GM21723 (cell line): ENCODE results near the gene RHCG.
"Not testable (repeated sequence)": the region's sequence is repeated elsewhere in the genome, so short reads cannot be mapped to it uniquely, and the experiment has no call there.

Source experiments
- ATAC-seq: cut with Tn5 transposase; IDR thresholded peaks from one replicate; pipeline ENCODE4 v1.9.1; 2021; ENCODE audit warnings: mild to moderate bottlenecking, moderate library complexity; ENCODE audit not compliant: unreplicated experiment

The RHCG gene

DNA sequence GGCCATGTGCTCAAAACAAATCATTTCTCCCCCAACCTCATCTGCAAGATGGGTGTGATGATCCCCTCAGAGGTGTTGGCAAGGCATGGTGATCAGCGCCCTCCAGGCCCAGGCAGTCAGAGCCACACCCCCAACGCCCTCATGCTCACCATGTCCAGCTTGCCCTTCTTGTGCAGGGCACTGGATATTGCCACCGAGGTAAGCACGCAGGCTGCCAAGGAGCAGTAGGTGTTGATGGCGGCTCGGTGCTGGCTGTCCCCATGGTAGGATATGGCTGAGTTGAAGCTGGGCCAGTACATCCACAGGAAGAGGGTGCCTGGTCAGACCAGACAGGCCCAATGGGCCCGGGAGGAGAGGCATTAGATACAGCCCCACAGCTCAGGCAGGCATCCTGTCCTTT, 17.2 kb downstream of the RHCG start:
- ATAC-seq = no peak

DNA sequence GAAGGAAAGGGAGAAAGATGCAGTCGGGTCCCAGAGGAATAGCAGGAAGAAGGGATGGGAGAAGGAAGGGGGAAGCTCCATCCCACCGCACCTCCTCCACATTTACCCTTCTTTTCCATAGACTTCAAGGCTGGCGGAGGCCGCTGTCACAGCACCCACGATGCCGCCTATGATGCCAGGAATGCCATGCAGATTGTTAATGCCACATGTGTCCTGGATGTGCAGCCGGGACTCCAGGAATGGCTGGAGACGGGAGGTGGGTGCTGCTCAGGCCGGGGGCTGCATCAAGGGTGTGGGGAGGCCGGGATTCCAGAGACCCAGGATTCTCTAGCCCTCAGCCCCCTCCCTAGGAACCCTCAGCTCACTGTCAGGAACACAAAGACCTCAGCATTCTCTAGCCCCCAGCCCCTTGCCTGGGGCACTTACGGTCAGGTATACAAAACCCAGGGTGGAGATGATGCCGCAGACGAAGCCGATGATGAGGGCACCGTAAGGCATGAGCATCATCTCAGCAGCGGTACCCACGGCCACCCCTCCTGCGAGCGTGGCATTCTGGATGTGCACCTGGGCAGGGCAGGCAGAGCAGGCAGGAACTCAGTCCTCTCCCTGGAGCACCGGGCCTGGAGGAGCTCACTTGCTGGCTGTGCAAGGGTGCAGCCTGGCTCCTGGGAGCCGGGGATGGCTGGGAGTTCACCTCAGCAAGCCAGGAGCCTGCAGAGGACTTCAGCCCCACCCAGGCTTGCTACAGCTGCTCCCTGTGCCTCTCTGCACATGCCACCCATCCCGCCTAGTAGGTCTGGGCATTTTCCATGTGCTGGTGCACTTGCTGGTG, 18.8 kb downstream of the RHCG start:
- ATAC-seq = no peak

DNA sequence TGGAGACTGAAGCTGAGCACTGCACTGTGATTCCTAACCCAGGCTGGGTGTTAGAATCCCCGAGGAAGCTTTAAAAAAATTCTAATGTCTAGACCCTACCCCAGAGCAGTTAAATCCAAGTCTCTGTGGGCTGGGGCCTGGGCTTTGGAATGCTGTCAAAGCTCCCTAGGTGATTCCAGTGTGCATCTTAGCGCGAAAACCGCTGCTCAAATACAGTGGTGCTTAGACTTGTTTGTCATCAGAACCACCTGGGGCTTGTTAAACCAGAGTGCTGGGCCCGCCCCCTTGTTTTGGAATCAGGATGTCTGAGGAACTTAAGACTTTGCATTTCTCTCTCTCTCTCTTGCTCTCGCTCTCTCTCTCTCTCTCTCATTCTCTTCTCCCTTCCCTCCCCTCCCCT, 20.7 kb downstream of the RHCG start:
- no peak for ATAC-seq

DNA sequence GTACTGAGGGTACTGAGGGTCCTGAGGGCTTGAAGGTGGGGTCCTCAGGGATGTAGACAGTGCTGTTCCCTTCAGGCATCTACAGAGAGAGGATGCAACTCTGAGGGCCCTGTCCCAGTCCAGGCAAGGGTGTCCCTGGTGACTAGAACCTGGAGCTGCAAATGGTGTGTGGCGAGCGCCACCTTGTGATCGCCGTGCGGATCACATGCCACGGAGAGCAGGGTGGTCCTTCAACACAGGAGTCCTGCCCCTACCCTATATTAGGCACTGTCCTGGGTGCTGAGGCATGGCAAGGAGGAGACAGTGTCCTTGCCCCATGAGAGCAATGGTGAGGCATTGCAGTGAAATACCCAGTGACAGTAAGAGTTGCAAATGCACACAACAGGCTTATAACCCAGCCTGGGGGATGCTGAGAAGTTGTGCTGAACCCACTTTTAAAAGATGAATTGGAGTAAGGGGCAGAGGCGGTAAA, 23.6 kb downstream of the RHCG start:
- peak; percentile 60 for ATAC-seq

DNA sequence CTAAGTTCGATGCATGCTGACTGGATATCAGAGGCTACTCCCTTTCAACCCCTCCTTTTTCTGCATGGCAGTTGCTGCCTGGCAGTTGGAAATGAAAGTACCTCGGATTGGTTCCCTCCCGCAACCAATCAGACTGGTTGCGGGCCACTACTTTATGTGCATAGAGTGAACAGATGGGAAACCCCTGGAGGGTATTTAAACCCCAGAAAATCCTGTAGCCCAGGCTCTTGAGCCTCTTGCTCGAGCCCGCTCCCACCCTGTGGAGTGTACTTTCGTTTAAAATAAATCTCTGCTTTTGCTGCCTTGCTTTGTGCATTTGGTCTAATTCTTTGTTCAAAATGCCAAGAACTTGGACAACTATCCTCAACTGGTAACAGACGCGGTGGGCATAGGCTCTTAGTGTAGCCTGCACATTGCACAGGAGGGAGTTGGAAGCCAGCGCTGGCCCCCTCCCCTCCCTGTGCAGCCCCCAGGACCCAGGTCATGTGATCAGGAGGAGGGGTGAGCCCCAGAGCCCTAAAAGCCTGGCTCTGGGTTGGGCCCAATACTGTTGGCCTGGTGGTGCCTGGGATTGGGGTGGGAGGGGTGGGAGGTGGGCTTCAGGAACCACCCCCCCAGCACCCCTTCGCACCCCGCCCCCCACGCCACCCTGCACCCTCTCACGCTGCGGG, 26.8 kb downstream of the RHCG start:
- ATAC-seq = no peak

DNA sequence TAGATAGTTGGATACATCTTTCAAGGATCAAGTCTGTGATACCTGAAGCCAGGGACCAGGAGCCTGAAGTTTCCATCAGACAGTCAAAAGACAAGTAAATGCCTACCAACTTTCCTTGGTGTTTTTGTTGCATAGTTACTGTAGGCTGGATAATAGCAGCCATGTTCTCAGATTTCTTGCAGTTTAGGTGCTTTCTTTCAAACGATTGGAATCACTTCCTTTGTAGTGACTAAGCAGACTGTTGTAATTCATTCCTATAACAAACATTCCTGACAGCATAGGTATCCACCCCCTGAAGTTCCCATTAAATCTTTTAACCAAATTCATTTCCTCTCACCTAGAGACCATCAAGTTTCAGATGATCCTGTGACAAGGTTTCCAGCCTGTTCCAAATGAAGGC, 27.6 kb downstream of the RHCG start:
- not testable (repeated sequence) for ATAC-seq

DNA sequence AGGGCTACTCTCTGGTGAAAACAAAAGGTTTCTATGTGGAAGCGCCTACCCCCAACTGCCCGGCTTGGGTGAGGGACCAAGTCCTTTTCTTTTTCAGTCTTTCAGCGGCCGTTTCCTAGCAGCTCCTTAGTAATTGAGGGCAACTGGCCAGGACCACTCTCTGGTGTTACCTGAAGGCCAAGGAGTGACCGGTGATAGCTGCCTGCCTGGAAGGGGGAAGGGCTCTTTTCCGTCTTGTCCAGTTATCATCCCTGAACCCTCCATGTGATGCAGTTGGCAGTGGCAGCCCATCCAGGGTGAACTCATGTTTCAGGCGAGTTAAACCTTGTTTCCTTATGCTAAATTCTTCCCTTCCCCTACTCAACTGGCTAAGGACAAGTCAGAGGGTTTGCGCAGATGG, 33.3 kb downstream of the RHCG start:
- ATAC-seq = no peak

DNA sequence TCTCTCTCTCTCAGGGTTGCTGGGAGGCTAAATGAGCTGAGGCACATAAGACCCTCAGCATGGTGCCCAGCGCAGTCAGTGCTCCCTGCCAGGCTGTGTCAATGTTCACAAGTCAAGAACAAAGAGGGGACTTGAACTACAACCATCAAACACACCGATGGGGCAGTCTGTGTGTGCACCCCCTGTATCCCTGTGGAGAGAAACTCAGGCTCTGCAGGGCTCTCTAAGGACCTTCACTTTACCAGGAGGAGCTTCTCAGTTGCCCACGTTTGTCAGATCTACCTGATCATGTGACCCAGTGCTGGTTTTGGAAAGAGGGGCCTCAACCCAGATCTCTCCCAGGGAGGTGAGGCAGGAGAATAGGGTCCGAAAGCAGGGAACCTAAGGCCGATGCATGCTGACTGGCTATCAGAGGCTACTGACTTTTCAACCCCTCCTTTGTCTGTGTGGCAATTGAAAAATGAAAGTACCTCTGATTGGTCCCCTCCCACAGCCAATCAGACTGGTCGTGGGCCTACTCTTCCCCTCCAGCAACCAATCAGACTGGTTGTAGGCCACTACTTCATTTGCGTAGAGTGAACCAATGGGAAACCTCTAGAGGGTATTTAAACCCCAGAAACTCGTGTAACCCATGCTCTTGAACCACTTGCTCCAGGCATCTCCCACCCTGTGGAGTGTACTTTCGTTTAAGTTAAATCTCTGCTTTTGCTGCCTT, 34.0 kb downstream of the RHCG start:
- no peak for ATAC-seq

DNA sequence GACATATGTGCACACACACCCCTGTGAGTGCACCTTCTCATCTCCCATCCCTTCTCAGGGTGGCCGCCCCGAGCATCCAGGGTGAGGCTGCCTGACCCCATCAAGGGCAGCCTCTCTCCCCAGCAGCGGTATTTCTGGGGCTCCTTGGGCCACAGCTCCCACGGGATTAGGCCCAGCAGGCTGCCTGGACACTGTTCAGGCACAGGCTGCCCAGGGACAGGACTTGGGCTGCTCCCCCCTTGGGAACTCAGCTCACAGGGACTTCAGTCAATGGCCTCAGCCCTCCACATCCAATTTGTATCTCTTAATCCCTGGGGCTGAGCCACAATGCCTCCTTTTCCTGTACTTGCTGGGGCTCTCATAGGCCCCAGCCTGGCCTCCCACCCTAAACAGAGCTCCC, 35.0 kb downstream of the RHCG start:
- no peak for ATAC-seq

DNA sequence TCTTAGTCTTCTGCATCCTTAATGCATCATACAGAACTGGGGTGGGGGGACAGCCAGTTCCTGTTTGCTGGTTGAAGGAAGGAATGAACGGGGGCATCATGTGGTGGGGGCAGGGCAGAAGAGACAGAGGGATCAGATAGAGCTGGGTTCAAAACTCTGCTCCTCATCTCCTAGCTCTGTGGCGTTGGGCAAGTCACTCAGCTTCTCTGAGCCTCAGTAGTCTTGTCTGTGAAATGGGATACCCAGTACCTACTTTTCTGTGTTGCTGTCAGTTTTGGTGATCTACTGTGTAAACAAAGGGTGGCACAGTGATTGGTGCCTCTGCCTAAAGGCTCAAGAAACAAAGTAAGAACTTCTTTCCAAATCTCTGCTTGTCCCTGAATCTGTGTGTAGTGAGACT, 36.3 kb downstream of the RHCG start:
- no peak for ATAC-seq

DNA sequence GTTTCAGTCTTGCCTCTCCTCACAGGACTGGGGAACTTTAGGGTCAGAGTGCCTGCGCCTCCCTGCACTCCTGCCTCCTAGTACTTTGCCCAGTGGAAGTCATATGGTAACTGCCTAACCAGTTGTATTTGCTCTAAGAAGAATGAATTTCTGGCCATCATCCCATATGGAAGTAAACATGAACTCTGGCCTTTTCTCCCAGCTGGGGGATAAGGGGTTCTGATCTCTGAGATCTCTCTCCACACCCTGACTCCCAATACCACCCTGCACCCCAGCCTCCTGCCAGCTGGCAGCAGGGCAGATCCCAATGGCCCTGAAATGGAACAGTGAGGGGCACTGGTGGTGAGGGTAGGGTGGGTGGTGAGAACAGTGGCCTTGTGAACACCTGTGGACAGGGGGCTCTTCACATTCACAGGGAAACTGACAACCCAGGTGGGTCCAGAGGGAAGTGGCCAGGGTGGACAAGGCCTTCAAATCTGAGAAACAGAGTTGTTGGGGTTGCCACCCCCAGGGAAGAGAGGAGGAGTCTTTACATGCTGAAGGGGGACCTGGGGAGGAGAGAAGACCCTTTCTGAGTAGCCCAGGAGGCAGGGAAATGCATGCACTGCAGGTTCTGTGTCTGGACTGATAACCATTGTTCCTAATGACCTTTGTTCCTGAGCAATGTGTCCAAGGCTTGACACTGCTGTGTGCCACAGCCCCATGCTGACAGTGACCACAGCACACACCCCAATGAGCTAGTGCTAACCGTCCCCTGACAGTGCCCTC, 36.9 kb downstream of the RHCG start:
- ATAC-seq = no peak

DNA sequence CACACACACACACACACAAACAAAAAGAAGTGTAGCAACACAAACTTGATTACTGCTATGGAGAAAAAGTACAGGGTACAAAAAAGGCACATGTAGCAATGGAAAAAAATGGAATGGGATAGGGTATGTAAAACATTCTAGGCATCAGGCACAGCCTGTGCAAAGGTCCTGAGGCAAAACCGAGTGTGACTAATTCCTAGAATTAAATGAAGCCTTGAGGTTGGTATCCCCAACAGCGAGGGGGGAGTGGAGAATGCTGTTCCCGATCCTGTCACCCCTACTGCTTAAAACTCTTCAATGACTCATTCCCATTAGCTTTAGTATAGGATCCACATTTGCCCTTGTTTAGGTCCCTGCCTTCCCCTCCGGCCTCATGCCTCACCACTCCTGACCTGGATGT, 37.9 kb downstream of the RHCG start:
- ATAC-seq = no peak

DNA sequence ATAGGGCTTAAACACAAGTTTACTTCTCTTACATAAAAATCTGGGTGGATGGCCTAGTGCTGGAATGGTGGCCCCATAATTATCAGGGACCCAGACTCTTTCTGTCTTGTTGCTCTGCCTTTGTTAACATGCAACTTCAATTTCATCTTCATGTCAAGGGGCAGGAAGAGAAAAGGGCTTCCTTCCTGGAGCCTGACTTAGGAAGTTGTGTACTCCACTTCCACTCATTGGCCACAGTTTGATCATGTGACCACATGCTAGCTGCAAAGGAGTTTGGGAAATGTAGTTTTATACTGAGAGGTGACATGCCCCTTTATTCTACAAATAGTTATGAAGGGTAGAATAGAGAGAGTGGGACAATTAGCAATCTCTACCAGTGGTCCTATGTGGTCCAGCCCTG, 39.3 kb downstream of the RHCG start:
- ATAC-seq = no peak

DNA sequence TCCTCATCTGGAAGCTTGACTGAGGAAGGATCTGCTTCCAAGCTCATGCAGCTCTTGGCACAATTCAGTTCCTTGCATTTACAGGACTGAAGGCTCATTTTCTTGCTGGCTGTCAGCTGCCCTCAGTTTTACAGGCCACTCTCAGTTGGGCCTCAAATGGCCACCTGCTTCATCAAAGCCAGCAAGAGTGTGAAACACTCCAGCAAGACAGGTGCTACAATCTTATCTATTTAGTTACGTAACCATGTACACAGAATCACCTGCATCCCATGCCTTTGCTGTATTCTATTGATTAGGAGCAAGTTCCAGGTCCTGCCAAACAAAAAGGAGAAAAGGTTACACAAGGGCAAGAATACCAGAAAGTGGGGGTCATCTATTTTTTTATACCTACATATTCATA, 40.8 kb downstream of the RHCG start:
- ATAC-seq = no peak

DNA sequence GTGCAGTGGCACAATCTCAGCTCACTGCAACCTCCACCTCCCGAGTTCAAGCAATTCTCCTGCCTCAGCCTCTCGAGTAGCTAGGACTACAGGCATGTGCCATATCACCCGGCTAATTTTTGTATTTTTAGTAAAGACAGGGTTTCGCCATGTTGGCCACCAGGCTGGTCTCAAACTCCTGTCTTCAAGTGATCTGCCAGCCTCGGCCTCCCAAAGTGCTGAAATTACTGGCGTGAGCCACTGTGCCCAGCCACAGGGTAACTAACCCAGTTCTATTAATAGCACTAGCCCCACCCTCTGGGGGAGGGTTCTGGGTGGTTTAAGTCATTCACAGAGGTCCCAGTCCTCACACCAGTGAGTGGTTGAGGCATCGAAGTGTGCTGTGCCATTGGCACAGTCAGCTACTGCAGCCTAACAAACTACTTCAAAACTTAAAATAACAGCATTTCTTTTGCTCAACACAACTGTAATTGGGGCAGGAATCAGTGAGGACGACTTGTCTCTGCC, 44.0 kb downstream of the RHCG start:
- ATAC-seq = no peak

DNA sequence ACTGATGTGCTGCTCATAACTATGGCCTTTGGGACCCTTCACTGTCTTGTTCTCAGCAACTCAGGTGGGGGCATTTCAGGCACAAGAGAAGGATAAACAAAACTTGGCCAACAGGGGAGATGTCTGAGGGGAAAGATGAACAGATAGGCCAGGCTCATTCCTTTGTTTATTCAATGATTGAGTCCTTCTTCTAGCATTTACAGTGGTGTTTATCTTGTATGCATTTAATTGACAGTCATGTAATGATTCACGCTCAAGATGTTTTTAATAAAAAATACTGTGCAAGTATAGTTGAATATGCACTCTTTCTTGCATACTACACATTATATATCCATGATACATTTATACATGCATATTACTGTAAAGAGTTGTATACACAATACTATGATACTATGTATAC, 44.5 kb downstream of the RHCG start:
- ATAC-seq = no peak

DNA sequence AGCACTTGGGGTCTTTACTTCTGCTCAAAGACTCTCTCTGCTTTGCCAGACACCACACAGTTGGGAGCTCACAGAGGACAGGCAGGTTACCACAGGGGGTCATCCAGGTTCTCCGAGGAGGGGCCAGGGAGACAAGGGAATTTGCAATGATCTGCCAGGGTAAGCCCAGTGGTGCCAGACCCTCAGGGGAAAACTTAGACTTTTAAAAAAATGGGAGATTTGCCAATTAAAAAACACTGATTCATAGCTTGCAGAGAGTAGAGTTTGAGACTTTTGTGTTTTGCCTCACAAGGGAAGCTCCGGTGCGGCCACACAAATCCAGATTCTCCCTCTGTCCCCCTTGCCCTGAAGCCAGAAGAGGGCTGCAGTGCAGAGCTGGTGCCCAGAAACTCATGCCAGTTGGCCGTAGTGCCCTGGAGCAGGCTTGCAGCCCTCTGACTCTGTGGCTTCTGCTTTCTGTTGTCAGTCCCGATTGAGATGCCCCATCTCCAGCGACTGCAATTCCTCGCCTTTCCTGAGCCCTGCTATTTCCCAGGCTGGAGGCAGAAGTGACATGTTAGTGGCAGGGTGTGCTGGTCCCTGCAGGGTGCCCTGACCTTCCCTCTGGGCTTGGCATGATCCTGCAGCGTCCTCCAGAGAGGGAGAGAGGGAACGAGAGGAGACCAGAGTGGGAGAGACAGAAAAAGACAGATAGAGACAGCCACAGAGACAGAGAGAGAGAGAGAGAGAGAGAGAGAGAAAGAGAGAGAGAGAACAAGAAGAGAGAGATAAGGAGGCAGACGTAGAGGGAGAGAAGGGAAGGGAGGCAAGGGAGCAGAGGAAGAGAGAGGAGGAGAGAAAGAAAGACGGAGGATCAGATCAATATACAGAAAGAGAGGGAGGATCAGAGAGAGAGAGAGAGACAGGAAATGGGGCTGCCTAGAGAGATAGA, 46.0 kb downstream of the RHCG start:
- no peak for ATAC-seq

DNA sequence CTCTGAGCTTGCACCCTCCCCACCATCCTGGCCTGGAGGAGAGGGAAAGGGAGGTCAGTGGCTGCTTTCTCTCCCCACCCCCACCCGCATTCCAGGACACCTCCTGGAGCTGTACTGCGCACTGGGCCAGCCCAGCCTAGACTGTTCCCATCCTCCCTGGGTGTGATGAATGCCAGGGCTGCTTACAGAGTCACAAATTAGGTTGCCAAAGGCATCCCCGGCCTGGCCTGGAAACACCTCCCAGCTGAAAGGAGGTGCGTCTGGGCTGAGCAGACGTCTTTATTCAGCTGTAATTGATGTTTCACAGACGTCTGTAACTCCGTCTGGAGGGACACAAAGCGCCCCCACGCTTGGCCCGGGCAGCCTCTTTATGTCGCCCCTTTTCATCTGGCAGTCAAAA, 47.6 kb downstream of the RHCG start:
- no peak for ATAC-seq

DNA sequence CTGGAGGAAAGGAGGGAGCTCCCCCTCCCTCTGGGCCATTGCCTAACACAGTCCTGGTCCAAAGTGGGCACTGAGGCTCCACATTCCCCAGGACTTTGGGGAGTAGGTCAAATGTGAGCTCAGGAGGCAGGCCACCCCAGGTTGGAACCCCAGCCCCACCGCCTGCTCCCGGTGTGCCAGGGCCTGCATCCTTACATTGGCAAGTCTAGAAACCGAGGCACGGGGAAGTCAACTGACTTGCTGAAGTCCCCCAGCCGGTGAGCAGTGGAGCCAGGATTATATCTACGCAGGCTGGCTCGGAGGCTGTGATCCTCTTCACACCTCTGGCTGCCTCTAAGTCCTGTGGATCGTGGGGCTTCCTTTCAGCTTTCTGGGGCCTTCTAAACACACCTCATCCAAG, 48.7 kb downstream of the RHCG start:
- ATAC-seq = no peak
